PC-9 (cell line): ENCODE data around the gene BZW2. TPM values are rescaled to one million over a fixed set of nuclear protein-coding genes. Genes with fewer than 3 reads are reported as not detected.
A peak's percentile ranks its signal among the peaks of the same experiment; 100 is the strongest.

Experiments
- BruUV-seq: library from RNA; stranded (reverse); fragments of 400-500 nt; replicated peaks from 2 replicates; lab custom pipeline; 2021; lab: Mats Ljungman, UMichigan
- CTCF ChIA-PET: fragments of 300-600 bp; sonication (Branson Sonifier 250); formaldehyde crosslinking; loops from one replicate; lab custom pipeline; 2022; ENCODE audit warnings: antibody characterized with exemption; lab: Charles Lee
- POLR2A ChIA-PET: fragments of 300-600 bp; sonication (Branson Sonifier 250); formaldehyde crosslinking; loops from one replicate; lab custom pipeline; 2022; ENCODE audit warnings: antibody characterized with exemption; ENCODE audit not compliant: unreplicated experiment; lab: Charles Lee
- DNase-seq, 2 experiments: peaks; one replicate each; pipeline versions ENCODE4 v3.0.0 to v3.0.0-alpha.2; 2015 to 2022; ENCODE audit warnings: mixed read lengths in 1 of 2
- H2AFZ ChIP-seq: fragments of 200-600 bp; sonication (generic); 2 replicates; pipeline ENCODE4 v1.8.1; 2017; ENCODE audit warnings: antibody characterized with exemption
- H3F3A ChIP-seq: fragments of 200-600 bp; sonication (generic); 2 replicates; pipeline ENCODE4 v1.8.1; 2017; ENCODE audit warnings: antibody characterized with exemption, mild to moderate bottlenecking, low read depth; ENCODE audit not compliant: insufficient read depth
- H3K27ac ChIP-seq: fragments of 200-600 bp; sonication (generic); 2 replicates; pipeline ENCODE4 v1.6.1; 2016; ENCODE audit warnings: mixed run types
- H3K27me3 ChIP-seq: fragments of 200-600 bp; sonication (generic); 2 replicates; pipeline ENCODE4 v1.6.1; 2016; ENCODE audit warnings: low read depth, mixed run types; ENCODE audit not compliant: insufficient read depth
- H3K36me3 ChIP-seq: fragments of 200-600 bp; sonication (generic); 2 replicates; pipeline ENCODE4 v1.6.1; 2016; ENCODE audit warnings: low read depth, mixed run types
- H3K4me1 ChIP-seq: fragments of 200-600 bp; sonication (generic); replicated peaks from 2 replicates; pipeline ENCODE4 v1.6.1; 2016; ENCODE audit warnings: mixed run types; ENCODE audit not compliant: insufficient read depth
- H3K4me2 ChIP-seq: fragments of 200-600 bp; sonication (generic); 2 replicates; pipeline ENCODE4 v1.6.1; 2017; ENCODE audit warnings: mixed run types
- H3K4me3 ChIP-seq: fragments of 200-600 bp; sonication (generic); 2 replicates; pipeline ENCODE4 v1.6.1; 2016; ENCODE audit warnings: mixed run types
- H3K79me2 ChIP-seq: fragments of 200-600 bp; sonication (generic); 2 replicates; pipeline ENCODE4 v1.6.1; 2017; ENCODE audit warnings: low read depth, mixed run types
- H3K9me2 ChIP-seq: fragments of 200-600 bp; sonication (generic); 2 replicates; pipeline ENCODE4 v1.8.1; 2017; ENCODE audit warnings: mild to moderate bottlenecking; ENCODE audit not compliant: insufficient read depth
- H3K9me3 ChIP-seq: fragments of 200-600 bp; sonication (generic); 2 replicates; pipeline ENCODE4 v1.8.1; 2016; ENCODE audit warnings: low read depth; ENCODE audit not compliant: insufficient read depth
- H4K20me1 ChIP-seq: fragments of 200-600 bp; sonication (generic); 2 replicates; pipeline ENCODE4 v1.8.1; 2017; ENCODE audit not compliant: insufficient read depth
- CTCF ChIP-seq: fragments of 200-600 bp; sonication (generic); conservative IDR thresholded peaks from 2 replicates; pipeline ENCODE4 v1.6.1; 2017; ENCODE audit warnings: mixed run types, antibody characterized with exemption, mild to moderate bottlenecking, moderate library complexity
- EZH2 ChIP-seq: fragments of 200-600 bp; sonication (generic); IDR thresholded peaks from 2 replicates; pipeline ENCODE4 v1.8.0; 2017; ENCODE audit warnings: antibody characterized with exemption, low read depth
- intact Hi-C: fragments of 100-400 bp; cut with micrococcal nuclease; formaldehyde crosslinking; loops from one replicate; pipeline ENCODE4 v1.10.0; 2022; ENCODE audit not compliant: unreplicated experiment
- total RNA-seq: library from RNA; stranded (reverse); gene quantifications from 2 replicates; pipeline ENCODE4 v1.2.3, GENCODE V29; 2021

The BZW2 gene
- total RNA-seq, 1 experiment from 2014 or later: 93.7 TPM

- ChIA-PET POLR2A (no interaction called here), CTCF (interaction anchor here (0.6 kb wide), 1 partner anchor 641 kb away, joined by 3 read pairs; no protein-coding TSS in a partner anchor)
- no peak for DNase-seq
- no peak overlapping the region for H2AFZ ChIP-seq
- H3K36me3 ChIP-seq: peaks cover 11% of the 10 kb centered on the region; the same call in 1 of the 2 replicates
- H3K79me2 ChIP-seq: no peaks in the 10 kb centered on the region
- intact Hi-C loops: no loop called here
- BruUV-seq: no TSS peak
- H3K4me2 ChIP-seq: no peak overlapping the region
- peaks cover 8% of the 10 kb centered on the region for H3K4me1 ChIP-seq
- no peak for TF ChIP-seq CTCF
- TF ChIP-seq EZH2: no peak
- H3K9me3 ChIP-seq: no peaks in the 10 kb centered on the region
- H3K27ac ChIP-seq: no peak overlapping the region
- no peaks in the 10 kb centered on the region for H3K9me2 ChIP-seq
- no peaks in the 10 kb centered on the region for H4K20me1 ChIP-seq
- no peaks in the 10 kb centered on the region for H3K27me3 ChIP-seq
- H3K4me3 ChIP-seq: no peak overlapping the region
- H3F3A ChIP-seq: 0 out of 2 replicates have a peak, but pooled peaks cover 3% of the 10 kb centered on the region
These were observed 11.7 kb upstream of the BZW2 start for GRCh38 chr7:16634271-16634738.

GRCh38 chr7:16636555-16637101 lies 9.4 kb upstream of the BZW2 start:
- ChIA-PET POLR2A (interaction anchor here (0.6 to 0.8 kb wide), 2 partner anchors 13 to 325 kb away, joined by 5 to 12 read pairs; no protein-coding TSS in a partner anchor), CTCF (interaction anchor here (0.6 kb wide), 3 partner anchors 13 to 346 kb away, joined by 3 to 6 read pairs (median 4); no protein-coding TSS in a partner anchor)
- intact Hi-C loops: no loop called here
- Histone ChIP-seq H3K27ac (no peak overlapping the region), H3K4me1 (peaks cover 8% of the 10 kb centered on the region), H3K79me2 (0 out of 2 replicates have a peak, but pooled peaks cover 7% of the 10 kb centered on the region), H4K20me1 (no peaks in the 10 kb centered on the region), H3F3A (0 out of 2 replicates have a peak, but pooled peaks cover 3% of the 10 kb centered on the region), H2AFZ (no peak overlapping the region), H3K36me3 (peaks cover 11% of the 10 kb centered on the region; the same call in 1 of the 2 replicates), H3K27me3 (no peaks in the 10 kb centered on the region), H3K4me2 (0 out of 2 replicates have a peak overlapping the region, but pooled peaks have one; percentile 6), H3K9me2 (no peaks in the 10 kb centered on the region), H3K4me3 (no peak overlapping the region), H3K9me3 (no peaks in the 10 kb centered on the region)
- TF ChIP-seq CTCF: no peak
- no peak for TF ChIP-seq EZH2
- no TSS peak for BruUV-seq
- no peak for DNase-seq

GRCh38 chr7:16637379-16637778 lies 8.6 kb upstream of the BZW2 start:
- H4K20me1 ChIP-seq: no peaks in the 10 kb centered on the region
- no peak overlapping the region for H2AFZ ChIP-seq
- BruUV-seq: no TSS peak

More at GRCh38 chr7:16637379-16637778, 8.6 kb upstream of the BZW2 start:
- TF ChIP-seq EZH2 (no peak), CTCF (no peak)
- Histone ChIP-seq H3K27ac (no peak overlapping the region), H3K4me3 (no peak overlapping the region), H3K4me1 (peaks cover 8% of the 10 kb centered on the region), H3K9me2 (no peaks in the 10 kb centered on the region), H3K27me3 (no peaks in the 10 kb centered on the region), H3F3A (0 out of 2 replicates have a peak, but pooled peaks cover 3% of the 10 kb centered on the region), H3K36me3 (peaks cover 11% of the 10 kb centered on the region; the same call in 1 of the 2 replicates), H3K9me3 (no peaks in the 10 kb centered on the region), H3K4me2 (0 out of 2 replicates have a peak overlapping the region, but pooled peaks have one; percentile 6), H3K79me2 (0 out of 2 replicates have a peak, but pooled peaks cover 12% of the 10 kb centered on the region)
- DNase-seq: no peak
- CTCF ChIA-PET: no interaction called here
- intact Hi-C loops: no loop called here
- POLR2A ChIA-PET: no interaction called here
